ENCODE results near the gene CCDC187.

CCDC187 gene

GRCh38 chr9:136342181-136343120, 38.6 kb upstream of the CCDC187 start:
- TF ChIP-seq REST (IDR thresholded peaks at IDR 0.05; ENCODE audit: insufficient read depth in 1 of 2, low read depth in 2 of 2, low read length in 2 of 2) (no peak), FOXP2 (optimal IDR thresholded peaks at IDR 0.05; ENCODE audit: borderline replicate concordance, extremely low read depth, extremely low read length, insufficient read depth) (no peak), SIN3A (IDR thresholded peaks at IDR 0.05; ENCODE audit: borderline replicate concordance, insufficient read depth, low read length) (no peak), TAF1 (IDR thresholded peaks at IDR 0.05; ENCODE audit: borderline replicate concordance, insufficient read depth, low read length) (no peak), POLR2AphosphoS5 (IDR thresholded peaks at IDR 0.05; ENCODE audit: low read depth, low read length) (no peak)

GRCh38 chr9:136341769-136342168, 37.9 kb upstream of the CCDC187 start:
- no peak for TF ChIP-seq SIN3A (IDR thresholded peaks at IDR 0.05; ENCODE audit: borderline replicate concordance, insufficient read depth, low read length)
- no peak for TF ChIP-seq REST (IDR thresholded peaks at IDR 0.05; ENCODE audit: insufficient read depth in 1 of 2, low read depth in 2 of 2, low read length in 2 of 2)

- TF ChIP-seq TAF1 (IDR thresholded peaks at IDR 0.05; ENCODE audit: borderline replicate concordance, insufficient read depth, low read length) (no peak), REST (IDR thresholded peaks at IDR 0.05; ENCODE audit: insufficient read depth in 1 of 2, low read depth in 2 of 2, low read length in 2 of 2) (no peak), POLR2AphosphoS5 (IDR thresholded peaks at IDR 0.05; ENCODE audit: low read depth, low read length) (no peak), SIN3A (IDR thresholded peaks at IDR 0.05; ENCODE audit: borderline replicate concordance, insufficient read depth, low read length) (no peak), FOXP2 (optimal IDR thresholded peaks at IDR 0.05; ENCODE audit: borderline replicate concordance, extremely low read depth, extremely low read length, insufficient read depth) (no peak)
These were observed 37.3 kb upstream of the CCDC187 start for GRCh38 chr9:136341042-136341655.

- TF ChIP-seq TAF1 (IDR thresholded peaks at IDR 0.05; ENCODE audit: borderline replicate concordance, insufficient read depth, low read length): no peak
- TF ChIP-seq REST (IDR thresholded peaks at IDR 0.05; ENCODE audit: insufficient read depth in 1 of 2, low read depth in 2 of 2, low read length in 2 of 2): no peak
- TF ChIP-seq SIN3A (IDR thresholded peaks at IDR 0.05; ENCODE audit: borderline replicate concordance, insufficient read depth, low read length): no peak
- TF ChIP-seq POLR2AphosphoS5 (IDR thresholded peaks at IDR 0.05; ENCODE audit: low read depth, low read length): no peak
- TF ChIP-seq FOXP2 (optimal IDR thresholded peaks at IDR 0.05; ENCODE audit: borderline replicate concordance, extremely low read depth, extremely low read length, insufficient read depth): no peak
These were observed 36.6 kb upstream of the CCDC187 start for GRCh38 chr9:136340356-136341041.

Data from PFSK-1 (cell line).